ENCODE measurements around the gene IFIT1B.
"Not testable (repeated sequence)": the region's sequence is repeated elsewhere in the genome, so short reads cannot be mapped to it uniquely, and the experiment has no call there.

Gene IFIT1B

DNA sequence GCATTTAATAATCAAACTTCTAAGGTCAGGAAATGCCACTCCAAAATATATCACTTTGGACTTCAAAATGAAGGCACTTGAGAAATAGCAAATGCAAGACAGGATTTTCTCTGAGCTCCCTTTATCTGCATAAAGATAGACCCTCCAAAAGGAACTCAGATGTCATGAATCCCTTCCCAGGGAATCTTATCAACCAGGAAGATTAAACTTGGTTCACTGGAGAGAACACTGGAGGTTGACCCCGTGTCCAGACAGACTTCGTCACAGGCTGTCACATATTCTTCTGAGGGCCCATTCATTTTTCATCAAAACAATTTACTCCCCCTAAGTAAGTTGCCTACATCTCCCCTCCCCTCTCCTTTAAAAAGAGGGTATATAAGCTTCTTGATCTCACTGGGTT, 28.9 kb upstream of the IFIT1B start:
- DNase-seq (ENCODE audit: low read depth, low spot score) = no peak

DNA sequence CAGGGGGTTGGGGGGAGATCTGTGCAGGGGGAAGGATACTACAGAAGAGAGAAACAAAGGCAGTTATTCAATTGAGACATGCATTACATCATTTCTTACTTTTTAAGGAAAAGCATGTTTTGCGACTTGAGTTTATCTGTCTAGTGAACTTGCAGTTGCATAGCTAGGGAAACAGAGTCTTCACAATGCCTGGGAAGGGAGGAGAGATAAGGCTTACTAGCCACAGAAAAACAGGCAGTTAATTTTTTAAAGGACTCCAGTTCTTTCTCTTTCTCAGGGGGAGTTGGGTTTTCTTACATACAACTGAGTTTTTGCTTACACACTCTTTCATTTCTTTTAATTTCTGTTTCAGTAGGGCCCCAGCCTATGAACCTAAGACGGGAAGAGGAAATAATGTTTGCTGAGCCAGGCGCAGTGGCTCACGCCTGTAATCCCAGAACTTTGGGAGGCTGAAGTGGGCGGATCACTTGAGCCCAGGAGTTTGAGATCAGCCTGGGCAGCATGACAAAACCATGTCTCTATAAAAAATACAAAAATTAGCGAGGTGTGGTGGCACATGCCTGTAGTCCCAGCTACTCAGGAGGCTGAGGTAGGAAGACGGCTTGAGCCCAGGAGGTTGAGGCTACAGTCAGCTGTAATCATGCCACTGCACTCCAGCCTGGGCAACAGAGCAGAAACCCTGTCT, 27.1 kb upstream of the IFIT1B start:
- not testable (repeated sequence) for DNase-seq (ENCODE audit: low read depth, low spot score)

DNA sequence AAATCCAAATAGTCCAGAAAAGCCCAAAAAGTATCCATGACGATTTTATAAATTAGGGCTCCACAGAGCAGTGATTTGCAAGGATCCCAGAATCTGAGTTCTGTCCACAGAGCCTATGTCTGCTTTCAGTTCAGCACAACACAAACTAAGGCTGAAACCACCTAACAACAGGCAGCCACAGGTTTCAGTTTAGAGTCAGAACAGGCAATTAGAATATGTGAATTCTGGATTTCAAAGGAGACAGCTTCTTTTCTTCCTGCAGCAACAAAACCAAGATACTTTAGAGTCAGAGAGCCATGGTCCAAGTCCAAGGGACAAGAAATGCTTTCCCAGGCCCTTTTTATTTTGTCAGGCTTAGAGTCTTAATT, 26.5 kb upstream of the IFIT1B start:
- DNase-seq (ENCODE audit: low read depth, low spot score) = no peak

GRCh38 chr10:89351780-89352597, 25.9 kb upstream of the IFIT1B start:
- no peak for DNase-seq (ENCODE audit: low read depth, low spot score)

DNA sequence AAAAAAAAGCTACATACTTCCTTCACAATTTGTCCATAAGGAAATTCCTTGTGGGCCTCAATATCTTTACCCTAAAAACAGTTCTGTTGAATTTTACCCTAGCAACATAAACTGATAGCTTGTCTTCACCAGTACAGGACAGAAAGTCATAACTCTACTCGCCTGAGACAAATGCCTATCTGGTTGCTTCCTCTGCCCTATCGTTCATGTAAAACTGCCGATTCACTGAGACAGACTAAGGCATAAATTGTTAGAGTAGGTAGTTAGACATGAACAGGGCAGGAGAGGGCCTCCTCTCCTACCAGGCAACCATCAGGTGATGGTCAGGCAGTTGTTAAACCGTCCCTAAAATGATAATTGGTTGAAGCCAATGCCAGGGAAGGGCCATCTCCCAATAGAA, 25.1 kb upstream of the IFIT1B start:
- no peak for DNase-seq (ENCODE audit: low read depth, low spot score)

DNA sequence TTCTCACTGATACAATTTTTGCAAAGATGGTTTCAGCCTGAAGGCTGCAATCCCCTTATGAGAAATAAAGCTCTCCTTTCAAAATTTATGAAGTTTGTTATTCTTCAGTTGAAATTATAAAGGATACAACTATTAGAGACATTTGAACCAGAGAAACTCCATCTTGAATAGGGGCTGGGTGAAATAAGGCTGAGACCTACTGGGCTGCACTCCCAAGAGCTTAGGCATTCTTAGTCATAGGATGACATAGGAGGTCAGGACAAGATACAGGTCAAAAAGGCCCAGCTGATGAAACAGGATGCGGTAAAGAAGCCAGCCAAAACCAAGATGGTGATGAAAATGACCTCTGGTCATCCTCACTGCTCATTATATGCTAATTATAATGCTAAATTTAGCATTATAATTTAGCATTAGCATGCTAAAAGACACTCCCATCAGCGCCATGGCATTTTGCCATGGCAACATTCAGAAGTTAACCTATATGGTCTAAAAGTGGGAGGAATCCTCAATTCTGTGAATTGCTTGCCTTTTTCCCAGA, 22.4 kb upstream of the IFIT1B start:
- no peak for DNase-seq (ENCODE audit: low read depth, low spot score)

DNA sequence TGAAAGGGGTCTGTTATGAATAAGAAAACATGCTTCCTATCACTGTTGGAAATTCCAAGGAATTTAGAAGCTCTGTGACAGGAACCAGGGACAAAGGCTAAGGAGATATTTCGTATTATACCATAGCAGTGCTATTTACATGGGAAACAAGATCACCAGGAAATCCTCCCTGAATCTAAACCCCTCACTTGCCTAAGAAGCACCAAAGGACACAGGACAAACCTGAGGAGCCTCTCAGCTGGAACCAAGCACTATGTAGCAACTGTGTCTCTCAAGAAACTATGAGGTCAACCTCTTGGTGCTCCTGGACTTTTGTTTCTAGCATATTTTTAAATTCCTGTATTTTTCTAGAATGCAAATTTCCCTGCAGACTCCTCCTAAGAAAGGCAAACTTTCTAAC, 20.8 kb upstream of the IFIT1B start:
- DNase-seq (ENCODE audit: low read depth, low spot score) = no peak

DNA sequence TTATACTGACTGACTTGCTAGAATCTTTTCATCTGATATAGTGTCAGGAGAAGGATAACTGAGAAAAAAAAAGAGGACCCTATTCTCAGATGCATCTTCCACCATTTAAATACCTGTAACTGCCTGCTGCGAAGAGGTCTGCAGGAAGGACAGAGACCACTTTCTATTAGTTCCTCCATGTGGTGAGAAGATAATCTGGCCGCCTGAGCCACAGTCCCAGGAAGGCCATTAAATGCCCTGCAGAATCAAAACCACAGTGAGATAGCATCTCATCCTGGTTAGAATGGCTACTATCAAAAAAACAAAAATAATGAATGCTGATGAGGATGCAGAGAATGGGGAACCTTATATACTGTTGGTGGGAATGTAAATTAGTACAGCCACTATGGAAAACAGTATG, 19.9 kb upstream of the IFIT1B start:
- DNase-seq (ENCODE audit: low read depth, low spot score) = no peak

- DNase-seq (ENCODE audit: low read depth, low spot score) = no peak
These were observed 17.7 kb upstream of the IFIT1B start for GRCh38 chr10:89360157-89360556.

GRCh38 chr10:89362929-89363328, 14.9 kb upstream of the IFIT1B start:
- no peak for DNase-seq (ENCODE audit: low read depth, low spot score)

- no peak for DNase-seq (ENCODE audit: low read depth, low spot score)
These were observed 14.0 kb upstream of the IFIT1B start for GRCh38 chr10:89363729-89364442.

DNA sequence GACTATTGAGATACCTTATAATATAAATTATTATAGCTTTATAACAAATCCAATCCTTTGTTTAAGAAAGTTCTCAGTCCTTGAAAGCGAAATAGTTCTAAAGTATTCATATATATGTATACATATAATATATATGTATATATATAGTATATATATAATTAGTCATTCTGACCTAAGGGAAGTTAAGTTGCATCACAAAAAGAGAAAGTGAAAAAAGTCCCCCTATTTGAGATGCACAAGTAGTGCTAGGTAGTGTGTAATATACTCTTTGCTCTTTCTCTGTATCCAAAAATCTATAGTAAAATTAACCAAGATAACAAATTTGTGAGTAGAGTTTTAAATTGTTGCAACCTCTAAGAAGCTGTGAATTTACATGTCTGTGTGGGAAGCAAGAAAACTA, 13.3 kb upstream of the IFIT1B start:
- no peak for DNase-seq (ENCODE audit: low read depth, low spot score)

- DNase-seq (ENCODE audit: low read depth, low spot score) = no peak
These were observed 10.3 kb upstream of the IFIT1B start for GRCh38 chr10:89367529-89367928.

- no peak for DNase-seq (ENCODE audit: low read depth, low spot score)
These were observed 9.7 kb upstream of the IFIT1B start for GRCh38 chr10:89368129-89368528.

DNA sequence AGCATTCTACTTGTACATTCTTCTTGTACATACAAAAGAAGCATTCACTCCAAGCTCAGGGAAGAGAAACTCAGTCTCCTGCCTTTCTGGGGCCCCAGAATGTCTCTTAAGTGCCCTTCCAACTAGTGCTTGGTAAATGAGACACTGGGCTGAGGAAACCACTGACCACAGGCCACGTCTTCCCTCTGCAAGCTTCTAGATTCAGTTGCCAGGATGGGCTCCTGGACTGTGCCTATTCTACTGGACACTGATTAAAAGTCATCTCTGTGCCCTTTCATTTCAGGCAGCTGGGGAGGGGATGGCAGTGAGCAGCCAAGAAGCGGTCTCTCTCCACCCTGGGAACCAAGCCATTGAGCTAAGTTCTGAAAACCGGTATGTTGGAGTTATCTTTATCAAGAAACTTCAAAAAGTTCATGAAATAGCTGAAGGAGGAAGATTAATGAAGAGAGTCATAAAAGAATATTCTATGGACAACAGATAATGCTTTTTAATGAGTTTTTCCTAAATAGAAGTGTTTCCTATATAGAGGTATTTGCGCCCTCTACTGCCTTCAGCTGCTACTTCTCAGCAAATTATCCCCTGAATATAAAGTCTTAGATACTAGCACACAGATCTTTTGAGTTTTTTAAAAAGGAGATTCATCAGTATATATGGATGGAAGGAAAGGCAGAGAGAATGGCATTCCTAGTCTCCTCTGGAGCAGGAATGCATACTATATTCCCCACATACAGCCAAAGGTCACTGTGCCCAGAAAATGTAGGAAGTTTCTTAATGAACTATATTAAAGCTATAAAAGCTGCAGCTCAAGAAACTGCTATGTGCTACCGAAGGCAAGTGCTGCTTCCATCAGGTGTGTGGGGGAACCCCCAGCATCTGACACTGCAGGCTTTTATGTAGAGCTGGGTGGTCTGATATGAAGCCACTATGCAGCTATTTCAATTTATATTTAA, 8.4 kb upstream of the IFIT1B start:
- no peak for DNase-seq (ENCODE audit: low read depth, low spot score)

DNA sequence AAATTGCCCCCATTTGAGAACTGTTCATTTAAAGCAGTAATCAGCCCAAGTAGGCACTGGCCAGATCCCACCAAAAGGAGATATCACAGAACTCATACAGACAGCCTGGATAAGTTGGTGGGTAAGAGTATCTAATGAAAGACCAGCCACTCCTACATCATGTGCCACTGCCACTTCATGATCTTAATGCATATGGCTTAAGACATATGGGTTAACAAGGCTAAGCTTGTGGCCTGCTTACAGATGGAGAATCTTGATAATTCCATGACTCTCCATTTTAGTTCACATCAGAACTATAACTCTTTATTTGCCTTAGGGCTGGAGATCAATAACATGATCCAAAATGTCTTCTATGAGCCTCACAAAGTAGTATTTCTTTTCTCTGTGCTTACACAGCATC, 6.8 kb upstream of the IFIT1B start:
- DNase-seq (ENCODE audit: low read depth, low spot score) = no peak

DNA sequence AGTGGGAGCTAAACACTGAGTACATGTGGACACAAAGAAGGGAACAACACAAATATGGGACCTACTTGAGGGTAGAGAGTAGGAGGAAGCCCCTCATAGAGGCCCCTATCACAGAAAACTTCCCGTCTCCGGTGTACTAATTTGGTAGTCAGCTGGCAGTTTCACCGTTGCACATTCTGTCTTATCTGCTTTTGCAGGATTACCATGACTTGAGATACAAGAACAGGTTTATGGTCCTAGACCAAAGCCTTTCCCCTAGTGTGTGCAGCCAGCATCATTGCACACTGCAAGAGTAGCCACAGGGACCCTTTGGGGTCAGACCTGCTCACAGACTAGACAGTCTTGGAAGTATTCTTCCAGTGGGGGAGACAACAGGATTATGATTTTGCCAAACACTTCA, 5.9 kb upstream of the IFIT1B start:
- DNase-seq (ENCODE audit: low read depth, low spot score) = no peak

DNA sequence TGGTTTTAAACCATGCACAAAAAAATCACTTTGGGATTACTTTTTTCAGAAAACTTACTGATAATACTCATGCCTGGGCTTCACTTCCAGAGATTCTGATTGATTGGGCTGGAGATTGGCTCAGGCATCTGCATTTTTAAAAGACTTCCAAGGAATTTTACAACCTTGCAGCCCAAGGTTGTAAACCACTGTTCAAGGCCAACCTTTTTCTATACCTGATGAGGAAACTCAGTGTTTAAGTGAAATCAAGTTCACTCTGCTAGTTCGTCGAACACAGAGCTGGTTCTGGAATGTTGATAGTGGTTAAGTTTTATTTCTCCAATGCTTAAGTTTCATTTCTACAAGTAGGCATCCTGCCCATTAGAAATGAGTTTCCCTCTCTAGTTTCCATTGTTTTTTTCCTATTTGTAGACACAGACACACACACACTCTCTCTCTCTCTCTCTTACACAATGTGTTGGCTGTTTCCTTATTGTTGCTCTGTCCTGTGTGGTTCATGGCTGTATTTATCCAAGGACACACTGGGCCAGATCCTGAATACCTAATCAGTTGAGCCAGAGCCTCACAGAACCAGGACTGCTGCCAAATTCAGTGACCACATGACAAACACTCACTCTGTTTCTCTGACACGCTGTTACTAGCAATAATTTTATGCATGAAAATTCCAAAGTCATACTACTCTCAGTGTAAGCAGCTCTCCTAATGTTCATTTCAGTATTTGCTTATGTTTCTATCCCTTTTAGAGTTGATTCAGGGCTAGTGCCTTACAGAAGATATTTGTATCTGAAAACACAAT, 3.7 kb upstream of the IFIT1B start:
- DNase-seq (ENCODE audit: low read depth, low spot score) = no peak

- DNase-seq (ENCODE audit: low read depth, low spot score) = no peak
These were observed 3.1 kb upstream of the IFIT1B start for GRCh38 chr10:89374713-89375141.

DNA sequence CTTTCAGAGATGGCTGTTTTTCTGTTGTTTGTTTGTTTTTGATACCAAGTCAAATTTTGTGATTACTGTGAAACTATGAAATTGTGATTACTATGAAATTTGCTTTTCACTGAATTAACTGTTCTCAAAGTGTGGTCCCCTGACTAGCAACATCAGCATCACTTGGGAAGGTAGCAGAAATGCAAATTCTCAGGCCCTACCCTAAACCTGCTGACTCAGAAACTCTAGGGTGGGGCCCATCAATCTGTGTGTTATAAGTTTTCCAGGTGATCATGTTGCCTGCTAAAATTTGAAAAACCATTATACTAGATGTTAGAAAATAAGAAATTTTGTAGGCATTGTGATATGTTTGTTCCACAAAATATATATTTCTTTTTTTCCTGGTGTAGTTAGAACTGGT, 1.2 kb downstream of the IFIT1B start:
- no peak for DNase-seq (ENCODE audit: low read depth, low spot score)

Measured in iPS DF 19.7 (cell line).